HepG2 (cell line): ENCODE results near the gene DDN. TPM values are rescaled to one million over a fixed set of nuclear protein-coding genes. Genes with fewer than 3 reads are reported as not detected.
A peak's percentile ranks its signal among the peaks of the same experiment; 100 is the strongest.

Experiments used
- HNF4G ChIP-seq, 2 experiments: sonication (generic) in 1 of 2; formaldehyde crosslinking in 1 of 2; IDR thresholded peaks; 2 replicates each; pipeline versions ENCODE4 v1.4.0 to v1.6.1; 2011 to 2020; ENCODE audit warnings: borderline replicate concordance in 2 of 2, low read depth in 2 of 2, mild to moderate bottlenecking in 2 of 2, low read length in 1 of 2, missing genetic modification reagents in 1 of 2, moderate library complexity in 1 of 2
- ZFP41 ChIP-seq: sonication (generic); formaldehyde crosslinking; IDR thresholded peaks from 2 replicates; pipeline ENCODE4 v1.4.0; 2020; ENCODE audit warnings: mild to moderate bottlenecking, missing genetic modification reagents, borderline replicate concordance
- ZFP90 ChIP-seq: sonication (generic); formaldehyde crosslinking; IDR thresholded peaks from 2 replicates; pipeline ENCODE4 v1.8.0; 2022; ENCODE audit warnings: missing genetic modification reagents, mild to moderate bottlenecking, inconsistent platforms, borderline replicate concordance
- ZHX2 ChIP-seq, 2 experiments: sonication (generic) in 1 of 2; formaldehyde crosslinking in 1 of 2; IDR thresholded peaks; 2 replicates each; pipeline versions ENCODE4 v1.6.1 to v1.9.0; 2014 to 2022; ENCODE audit warnings: antibody characterized with exemption in 1 of 2, borderline replicate concordance in 1 of 2, inconsistent platforms in 1 of 2, low read depth in 1 of 2, missing genetic modification reagents in 1 of 2
- ZMYM2 ChIP-seq: sonication (generic); formaldehyde crosslinking; IDR thresholded peaks from 2 replicates; pipeline ENCODE4 v1.8.0; 2022; ENCODE audit warnings: mild to moderate bottlenecking, missing genetic modification reagents
- ZNF251 ChIP-seq: sonication (generic); formaldehyde crosslinking; IDR thresholded peaks from 2 replicates; pipeline ENCODE4 v1.9.0; 2021; ENCODE audit warnings: mild to moderate bottlenecking, missing genetic modification reagents
- ZNF430 ChIP-seq: sonication (generic); formaldehyde crosslinking; IDR thresholded peaks from 2 replicates; pipeline ENCODE4 v1.9.0; 2021; ENCODE audit warnings: mild to moderate bottlenecking, missing genetic modification reagents
- ZNF574 ChIP-seq: sonication (generic); formaldehyde crosslinking; IDR thresholded peaks from 2 replicates; pipeline ENCODE4 v1.4.0; 2020; ENCODE audit warnings: missing genetic modification reagents
- ZNF629 ChIP-seq: sonication (generic); formaldehyde crosslinking; conservative IDR thresholded peaks from 2 replicates; pipeline ENCODE4 v1.5.0; 2020; ENCODE audit warnings: missing genetic modification reagents
- polyA plus RNA-seq, 8 experiments: library from polyadenylated mRNA; depleted of rRNA in 3 of 8; stranded (reverse) in 7 of 8; unstranded in 1 of 8; fragments of >200 nt; fragmentation: Illumina TruSeq in 4 of 8; extraction: Trizol in 4 of 8; gene quantifications; 2 replicates each; pipeline versions ENCODE4 v1.2.1 to v1.2.3, GENCODE V29; 2011 to 2016; ENCODE audit warnings: low read depth in 4 of 8, missing spikeins in 1 of 8, mixed read lengths in 1 of 8; ENCODE audit not compliant: insufficient read depth in 1 of 8
- total RNA-seq, 5 experiments: library from RNA; depleted of rRNA; stranded (reverse); fragments of >200 nt; fragmentation: Illumina TruSeq; extraction: Trizol; gene quantifications; 2 replicates each; pipeline ENCODE4 v1.2.3, GENCODE V29; 2016; ENCODE audit warnings: low read depth in 1 of 5
- TF ChIP-seq, protein P1 (sequence below): sonication (generic); formaldehyde crosslinking; IDR thresholded peaks from 2 replicates; pipeline ENCODE4 v1.4.0; 2020; ENCODE audit warnings: missing genetic modification reagents, borderline replicate concordance
- TF ChIP-seq, protein P2 (sequence below): sonication (generic); formaldehyde crosslinking; IDR thresholded peaks from 2 replicates; pipeline ENCODE4 v1.4.0; 2020; ENCODE audit warnings: missing genetic modification reagents, low read depth, mild to moderate bottlenecking, borderline replicate concordance
- TF ChIP-seq, protein P3 (sequence below): sonication (generic); formaldehyde crosslinking; IDR thresholded peaks from 2 replicates; pipeline ENCODE4 v1.4.0; 2020; ENCODE audit warnings: mild to moderate bottlenecking, missing genetic modification reagents

The DDN gene
- total and polyA plus RNA-seq, 2 of the 13 experiments (the other 11 are each of a cell fraction or from before 2014, with no cell fraction given) = 0.24 to 0.53 TPM

- TF ChIP-seq, protein P1, sequence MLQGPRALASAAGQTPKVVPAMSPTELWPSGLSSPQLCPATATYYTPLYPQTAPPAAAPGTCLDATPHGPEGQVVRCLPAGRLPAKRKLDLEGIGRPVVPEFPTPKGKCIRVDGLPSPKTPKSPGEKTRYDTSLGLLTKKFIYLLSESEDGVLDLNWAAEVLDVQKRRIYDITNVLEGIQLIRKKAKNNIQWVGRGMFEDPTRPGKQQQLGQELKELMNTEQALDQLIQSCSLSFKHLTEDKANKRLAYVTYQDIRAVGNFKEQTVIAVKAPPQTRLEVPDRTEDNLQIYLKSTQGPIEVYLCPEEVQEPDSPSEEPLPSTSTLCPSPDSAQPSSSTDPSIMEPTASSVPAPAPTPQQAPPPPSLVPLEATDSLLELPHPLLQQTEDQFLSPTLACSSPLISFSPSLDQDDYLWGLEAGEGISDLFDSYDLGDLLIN (CRISPR knock-in tag) = no peak
- TF ChIP-seq HNF4G (IDR thresholded peaks at IDR 0.05; ENCODE audit: borderline replicate concordance, low read depth, low read length) (no peak), HNF4G (CRISPR knock-in tag; IDR thresholded peaks at IDR 0.05; ENCODE audit: borderline replicate concordance, low read depth) (no peak), ZMYM2 (CRISPR knock-in tag) (0 out of 2 replicates have a peak, but pooled peaks have one; percentile 29), ZNF430 (CRISPR knock-in tag) (peak; percentile 94; the same call in 1 of the 2 replicates), ZHX2 (IDR thresholded peaks at IDR 0.05; ENCODE audit: low read depth) (no peak), ZHX2 (CRISPR knock-in tag; IDR thresholded peaks at IDR 0.05; ENCODE audit: borderline replicate concordance) (peak; percentile 88; the same call in 1 of the 2 replicates), ZFP90 (CRISPR knock-in tag) (peak; percentile 91; the same call in 1 of the 2 replicates), ZNF629 (CRISPR knock-in tag) (no peak), ZNF251 (CRISPR knock-in tag) (0 out of 2 replicates have a peak, but pooled peaks have one; percentile 59), ZNF574 (CRISPR knock-in tag) (peak; percentile 61), ZFP41 (CRISPR knock-in tag) (peak; percentile 79; the same call in 1 of the 2 replicates)
- TF ChIP-seq, protein P2, sequence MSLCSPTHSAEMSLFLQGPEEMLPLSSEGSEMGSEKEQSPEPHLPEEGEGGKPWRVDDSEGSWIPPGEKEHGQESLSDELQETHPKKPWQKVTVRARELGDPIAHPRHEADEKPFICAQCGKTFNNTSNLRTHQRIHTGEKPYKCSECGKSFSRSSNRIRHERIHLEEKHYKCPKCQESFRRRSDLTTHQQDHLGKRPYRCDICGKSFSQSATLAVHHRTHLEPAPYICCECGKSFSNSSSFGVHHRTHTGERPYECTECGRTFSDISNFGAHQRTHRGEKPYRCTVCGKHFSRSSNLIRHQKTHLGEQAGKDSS = 0 out of 2 replicates have a peak, but pooled peaks have one; percentile 33
- TF ChIP-seq, protein P3, sequence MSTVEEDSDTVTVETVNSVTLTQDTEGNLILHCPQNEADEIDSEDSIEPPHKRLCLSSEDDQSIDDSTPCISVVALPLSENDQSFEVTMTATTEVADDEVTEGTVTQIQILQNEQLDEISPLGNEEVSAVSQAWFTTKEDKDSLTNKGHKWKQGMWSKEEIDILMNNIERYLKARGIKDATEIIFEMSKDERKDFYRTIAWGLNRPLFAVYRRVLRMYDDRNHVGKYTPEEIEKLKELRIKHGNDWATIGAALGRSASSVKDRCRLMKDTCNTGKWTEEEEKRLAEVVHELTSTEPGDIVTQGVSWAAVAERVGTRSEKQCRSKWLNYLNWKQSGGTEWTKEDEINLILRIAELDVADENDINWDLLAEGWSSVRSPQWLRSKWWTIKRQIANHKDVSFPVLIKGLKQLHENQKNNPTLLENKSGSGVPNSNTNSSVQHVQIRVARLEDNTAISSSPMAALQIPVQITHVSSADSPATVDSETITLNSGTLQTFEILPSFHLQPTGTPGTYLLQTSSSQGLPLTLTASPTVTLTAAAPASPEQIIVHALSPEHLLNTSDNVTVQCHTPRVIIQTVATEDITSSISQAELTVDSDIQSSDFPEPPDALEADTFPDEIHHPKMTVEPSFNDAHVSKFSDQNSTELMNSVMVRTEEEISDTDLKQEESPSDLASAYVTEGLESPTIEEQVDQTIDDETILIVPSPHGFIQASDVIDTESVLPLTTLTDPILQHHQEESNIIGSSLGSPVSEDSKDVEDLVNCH (CRISPR knock-in tag) = no peak
These were observed 450 bp downstream of the DDN start (continued) for GRCh38 chr12:48998497-48999353.
